ENCODE results near the gene CXCR1. TPM values are rescaled to one million over a fixed set of nuclear protein-coding genes. Genes with fewer than 3 reads are reported as not detected.
A peak's percentile ranks its signal among the peaks of the same experiment; 100 is the strongest.

Gene CXCR1
- total RNA-seq, 5 donors from 2014 or later (not counting 1 experiment from before 2014, with no cell fraction given) = 0.12 to 0.25 (median 0.18) TPM; not detected in 1

GRCh38 chr2:218138047-218138446 is 28.7 kb downstream of the CXCR1 start:
- Histone ChIP-seq H3K4me3 (ENCODE audit: control insufficient read depth in 1 of 2, extremely low read depth in 1 of 2, low read length in 1 of 2) (no peak overlapping the region), H3K9me3 (no peaks in the 10 kb centered on the region), H3K27me3 (replicated peaks in 1 of 2; ENCODE audit: control insufficient read depth in 2 of 2, extremely low read depth in 1 of 2, insufficient read depth in 2 of 2, low read length in 1 of 2) (peaks cover 0 to 33% of the 10 kb centered on the region in 2 experiments), H3K36me3 (ENCODE audit: control insufficient read depth in 2 of 2, extremely low read depth in 1 of 2, insufficient read depth in 1 of 2, low read length in 1 of 2) (no peaks in the 10 kb centered on the region), H3K4me1 (ENCODE audit: control insufficient read depth in 1 of 2, extremely low read depth in 1 of 2, insufficient read depth in 2 of 2, low read length in 2 of 2) (no peaks in the 10 kb centered on the region), H3K27ac (ENCODE audit: low read length) (no peak overlapping the region)
- H3K9me3 Mint-ChIP-seq = no peaks in the 10 kb centered on the region
- POLR2A ChIA-PET = no interaction called here
- no peak for ATAC-seq (replicated peaks in 1 of 4)
- H3K4me1 Mint-ChIP-seq = no peaks in the 10 kb centered on the region
- H3K27me3 Mint-ChIP-seq = peaks cover 32 to 41% of the 10 kb centered on the region in 2 donors
- H3K27ac Mint-ChIP-seq = no peak overlapping the region
- no peak for DNase-seq
- CTCF ChIA-PET = no interaction called here
- no peaks in the 10 kb centered on the region for H3K36me3 Mint-ChIP-seq
- WGBS (ENCODE audit: insufficient coverage) = 75% methylated on average over 4 of the region's 4 CpGs
- H3K4me3 Mint-ChIP-seq = no peak overlapping the region

GRCh38 chr2:218137514-218137913 is 29.2 kb downstream of the CXCR1 start:
- H3K27me3 Mint-ChIP-seq = peaks cover 32 to 41% of the 10 kb centered on the region in 2 donors
- Histone ChIP-seq H3K9me3 (no peaks in the 10 kb centered on the region), H3K36me3 (ENCODE audit: control insufficient read depth in 2 of 2, extremely low read depth in 1 of 2, insufficient read depth in 1 of 2, low read length in 1 of 2) (no peaks in the 10 kb centered on the region), H3K4me1 (ENCODE audit: control insufficient read depth in 1 of 2, extremely low read depth in 1 of 2, insufficient read depth in 2 of 2, low read length in 2 of 2) (no peaks in the 10 kb centered on the region), H3K27me3 (replicated peaks in 1 of 2; ENCODE audit: control insufficient read depth in 2 of 2, extremely low read depth in 1 of 2, insufficient read depth in 2 of 2, low read length in 1 of 2) (peaks cover 0 to 33% of the 10 kb centered on the region in 2 experiments), H3K4me3 (ENCODE audit: control insufficient read depth in 1 of 2, extremely low read depth in 1 of 2, low read length in 1 of 2) (no peak overlapping the region), H3K27ac (ENCODE audit: low read length) (no peak overlapping the region)
- H3K4me3 Mint-ChIP-seq = no peak overlapping the region
- H3K4me1 Mint-ChIP-seq = no peaks in the 10 kb centered on the region
- ChIA-PET CTCF (no interaction called here), POLR2A (no interaction called here)
- ATAC-seq (replicated peaks in 1 of 4) = no peak
- H3K36me3 Mint-ChIP-seq = no peaks in the 10 kb centered on the region
- WGBS (ENCODE audit: insufficient coverage) = 22% methylated on average over 3 of the region's 3 CpGs
- no peak for DNase-seq
- no peak overlapping the region for H3K27ac Mint-ChIP-seq
- H3K9me3 Mint-ChIP-seq = no peaks in the 10 kb centered on the region

GRCh38 chr2:218130822-218131221 is 35.9 kb downstream of the CXCR1 start:
- ChIA-PET CTCF (interaction anchor here in 1 of 2 donors (0.6 kb wide), 1 partner anchor 859 kb away, joined by 3 read pairs; no protein-coding TSS in a partner anchor), POLR2A (no interaction called here)
- Histone ChIP-seq H3K4me3 (ENCODE audit: control insufficient read depth in 1 of 2, extremely low read depth in 1 of 2, low read length in 1 of 2) (no peak overlapping the region), H3K27ac (ENCODE audit: low read length) (no peak overlapping the region), H3K36me3 (ENCODE audit: control insufficient read depth in 2 of 2, extremely low read depth in 1 of 2, insufficient read depth in 1 of 2, low read length in 1 of 2) (no peaks in the 10 kb centered on the region), H3K27me3 (replicated peaks in 1 of 2; ENCODE audit: control insufficient read depth in 2 of 2, extremely low read depth in 1 of 2, insufficient read depth in 2 of 2, low read length in 1 of 2) (peaks cover 0 to 26% of the 10 kb centered on the region in 2 experiments), H3K4me1 (ENCODE audit: control insufficient read depth in 1 of 2, extremely low read depth in 1 of 2, insufficient read depth in 2 of 2, low read length in 2 of 2) (peaks cover 0 to 9% of the 10 kb centered on the region in 2 experiments), H3K9me3 (no peaks in the 10 kb centered on the region)
- DNase-seq = no peak
- no peaks in the 10 kb centered on the region for H3K9me3 Mint-ChIP-seq
- peaks cover 1 to 4% (median 3%) of the 10 kb centered on the region in 3 donors for H3K4me1 Mint-ChIP-seq
- no peak for ATAC-seq (replicated peaks in 1 of 4)
- peaks cover 15 to 22% of the 10 kb centered on the region in 2 donors for H3K27me3 Mint-ChIP-seq
- H3K27ac Mint-ChIP-seq = no peak overlapping the region
- H3K36me3 Mint-ChIP-seq = no peaks in the 10 kb centered on the region
- no peak overlapping the region for H3K4me3 Mint-ChIP-seq

- ChIA-PET POLR2A (no interaction called here), CTCF (interaction anchor here in 1 of 2 donors (0.5 kb wide), 1 partner anchor 332 kb away, joined by 3 read pairs; no protein-coding TSS in a partner anchor)
- no peaks in the 10 kb centered on the region for H3K9me3 ChIP-seq
- H3K36me3 ChIP-seq (ENCODE audit: control insufficient read depth in 2 of 2, extremely low read depth in 1 of 2, insufficient read depth in 1 of 2, low read length in 1 of 2) = no peaks in the 10 kb centered on the region
- H3K27ac ChIP-seq (ENCODE audit: low read length) = no peak overlapping the region
- Mint-ChIP-seq H3K9me3 (no peaks in the 10 kb centered on the region), H3K27me3 (peaks cover 15 to 22% of the 10 kb centered on the region in 2 donors), H3K4me1 (peaks cover 6 to 8% (median 6%) of the 10 kb centered on the region in 3 donors), H3K36me3 (no peaks in the 10 kb centered on the region), H3K4me3 (no peak overlapping the region), H3K27ac (no peak overlapping the region)
- H3K4me3 ChIP-seq (ENCODE audit: control insufficient read depth in 1 of 2, extremely low read depth in 1 of 2, low read length in 1 of 2) = no peak overlapping the region
- no CpG with 5 or more reads among the region's 2 CpGs for WGBS (ENCODE audit: insufficient coverage)
- H3K27me3 ChIP-seq (replicated peaks in 1 of 2; ENCODE audit: control insufficient read depth in 2 of 2, extremely low read depth in 1 of 2, insufficient read depth in 2 of 2, low read length in 1 of 2) = peaks cover 0 to 25% of the 10 kb centered on the region in 2 experiments
- DNase-seq = peak in 2 of 35 experiments; percentile 9 to 10
- peaks cover 0 to 13% of the 10 kb centered on the region in 2 experiments for H3K4me1 ChIP-seq (ENCODE audit: control insufficient read depth in 1 of 2, extremely low read depth in 1 of 2, insufficient read depth in 2 of 2, low read length in 2 of 2)
- no peak for ATAC-seq (replicated peaks in 1 of 4)
These were observed 36.4 kb downstream of the CXCR1 start for GRCh38 chr2:218130377-218130776.

GRCh38 chr2:218129458-218130135 is 37.2 kb downstream of the CXCR1 start:
- POLR2A ChIA-PET = no interaction called here
- Histone ChIP-seq H3K27ac (ENCODE audit: low read length) (peak overlapping the region; percentile 32), H3K9me3 (no peaks in the 10 kb centered on the region), H3K4me3 (ENCODE audit: control insufficient read depth in 1 of 2, extremely low read depth in 1 of 2, low read length in 1 of 2) (peak overlapping the region in 1 of 2 donors; percentile 19), H3K4me1 (ENCODE audit: control insufficient read depth in 1 of 2, extremely low read depth in 1 of 2, insufficient read depth in 2 of 2, low read length in 2 of 2) (peaks cover 0 to 13% of the 10 kb centered on the region in 2 experiments), H3K36me3 (ENCODE audit: control insufficient read depth in 2 of 2, extremely low read depth in 1 of 2, insufficient read depth in 1 of 2, low read length in 1 of 2) (no peaks in the 10 kb centered on the region), H3K27me3 (replicated peaks in 1 of 2; ENCODE audit: control insufficient read depth in 2 of 2, extremely low read depth in 1 of 2, insufficient read depth in 2 of 2, low read length in 1 of 2) (peaks cover 0 to 26% of the 10 kb centered on the region in 2 experiments)
- no peak overlapping the region for H3K4me3 Mint-ChIP-seq
- no peak for DNase-seq
- no peaks in the 10 kb centered on the region for H3K9me3 Mint-ChIP-seq
- H3K27me3 Mint-ChIP-seq = peaks cover 21 to 23% of the 10 kb centered on the region in 2 donors
- H3K27ac Mint-ChIP-seq = no peak overlapping the region
- H3K36me3 Mint-ChIP-seq = no peaks in the 10 kb centered on the region
- ATAC-seq (replicated peaks in 1 of 4) = no peak
- CTCF ChIA-PET = interaction anchor here in 1 of 2 donors (0.5 kb wide), 1 partner anchor 333 kb away, joined by 3 read pairs; no protein-coding TSS in a partner anchor
- H3K4me1 Mint-ChIP-seq = peaks cover 8 to 9% (median 9%) of the 10 kb centered on the region in 3 donors
- WGBS (ENCODE audit: insufficient coverage) = 90% methylated on average over 5 of the region's 6 CpGs

GRCh38 chr2:218128781-218129457 is 37.8 kb downstream of the CXCR1 start:
- Mint-ChIP-seq H3K27me3 (peaks cover 21 to 23% of the 10 kb centered on the region in 2 donors), H3K36me3 (no peaks in the 10 kb centered on the region), H3K27ac (no peak overlapping the region), H3K4me3 (peak overlapping the region in 1 of 3 donors; percentile 42), H3K9me3 (no peaks in the 10 kb centered on the region), H3K4me1 (peaks cover 8 to 9% (median 9%) of the 10 kb centered on the region in 3 donors)
- H3K4me3 ChIP-seq (ENCODE audit: control insufficient read depth in 1 of 2, extremely low read depth in 1 of 2, low read length in 1 of 2) = peak overlapping the region in 1 of 2 donors; percentile 19
- ATAC-seq (replicated peaks in 1 of 4) (no peak), DNase-seq (no peak)
- no peaks in the 10 kb centered on the region for H3K36me3 ChIP-seq (ENCODE audit: control insufficient read depth in 2 of 2, extremely low read depth in 1 of 2, insufficient read depth in 1 of 2, low read length in 1 of 2)
- ChIA-PET CTCF (no interaction called here), POLR2A (no interaction called here)
- H3K27me3 ChIP-seq (replicated peaks in 1 of 2; ENCODE audit: control insufficient read depth in 2 of 2, extremely low read depth in 1 of 2, insufficient read depth in 2 of 2, low read length in 1 of 2) = peaks cover 0 to 31% of the 10 kb centered on the region in 2 experiments
- WGBS (ENCODE audit: insufficient coverage) = 75% methylated on average over 5 of the region's 6 CpGs
- peak overlapping the region; percentile 32 for H3K27ac ChIP-seq (ENCODE audit: low read length)
- H3K9me3 ChIP-seq = no peaks in the 10 kb centered on the region
- H3K4me1 ChIP-seq (ENCODE audit: control insufficient read depth in 1 of 2, extremely low read depth in 1 of 2, insufficient read depth in 2 of 2, low read length in 2 of 2) = peaks cover 0 to 13% of the 10 kb centered on the region in 2 experiments
